GM21529 (cell line): Measurements from ENCODE around the gene DMAP1.

Source experiments
- ATAC-seq: cut with Tn5 transposase; IDR thresholded peaks from one replicate; pipeline ENCODE4 v1.9.1; 2021; ENCODE audit not compliant: unreplicated experiment

Gene DMAP1

DNA sequence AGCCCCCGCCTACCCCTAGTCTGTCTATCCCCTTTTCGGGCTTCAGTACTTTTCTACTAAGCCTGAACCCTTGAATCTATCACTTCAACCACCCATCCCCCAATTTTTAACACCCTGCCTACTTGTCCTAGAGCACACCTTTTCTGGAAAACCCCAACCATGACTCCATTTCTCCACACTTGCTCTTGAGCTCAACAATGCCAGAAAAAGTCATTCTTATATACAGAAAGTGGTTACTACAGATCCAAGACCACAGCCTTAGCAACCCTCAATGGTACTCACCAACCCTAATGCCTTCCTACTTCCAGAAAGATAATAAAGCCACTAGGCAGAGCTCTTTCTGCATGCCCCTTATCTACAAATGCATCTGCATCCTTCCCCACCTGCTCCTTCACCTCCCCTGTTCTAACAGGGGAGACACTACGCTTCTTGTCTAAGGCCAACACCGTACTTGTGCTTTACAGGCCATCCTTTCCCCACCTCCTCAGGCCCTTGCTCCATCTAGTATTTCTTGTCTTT, 41.2 kb downstream of the DMAP1 start:
- no peak for ATAC-seq

- no peak for ATAC-seq
Observed at GRCh38 chr1:44256762-44257554, 43.7 kb downstream of the DMAP1 start.

- no peak for ATAC-seq
Observed at GRCh38 chr1:44259090-44259489, 45.8 kb downstream of the DMAP1 start.

DNA sequence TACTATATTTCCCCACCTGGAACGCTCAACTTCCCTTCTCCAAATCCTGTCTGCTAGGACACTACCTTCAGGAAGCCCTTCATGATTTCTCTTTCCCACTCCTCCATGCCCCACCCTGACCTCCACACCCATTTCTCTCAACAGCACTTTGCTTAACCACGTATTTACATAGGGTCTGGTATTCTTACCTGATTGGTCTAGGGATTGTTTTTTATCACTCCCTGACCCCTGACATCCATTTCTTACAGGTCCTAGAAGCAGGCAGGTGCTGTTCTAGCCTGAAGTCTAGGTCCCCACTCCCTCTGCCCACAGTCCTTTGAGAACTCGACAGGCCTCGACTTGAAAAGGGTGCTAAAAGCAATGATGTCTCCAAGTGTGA, 47.5 kb downstream of the DMAP1 start:
- ATAC-seq = no peak

- no peak for ATAC-seq
Observed at GRCh38 chr1:44261171-44261817, 48.0 kb downstream of the DMAP1 start.

GRCh38 chr1:44261962-44262361, 48.7 kb downstream of the DMAP1 start:
- ATAC-seq = no peak

DNA sequence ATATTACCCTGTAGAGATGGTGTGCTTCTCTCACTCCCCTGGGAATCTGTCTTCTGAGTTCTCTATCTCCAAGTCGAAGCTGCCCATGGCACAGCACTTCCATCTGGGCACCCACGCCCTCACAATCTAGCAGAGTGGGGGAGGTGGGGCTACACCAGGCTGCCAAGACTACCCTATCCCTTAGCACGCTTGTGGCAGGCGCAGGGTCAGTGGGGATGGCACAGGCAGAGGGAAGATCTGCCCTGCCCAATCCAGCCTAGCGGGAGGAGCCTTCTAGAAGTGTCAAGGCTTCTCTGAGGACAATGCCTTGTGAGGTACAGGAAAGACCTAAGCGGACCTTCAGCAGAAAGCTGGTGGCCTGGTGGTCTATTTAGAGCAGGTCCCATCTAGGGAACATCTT, 49.1 kb downstream of the DMAP1 start:
- ATAC-seq = no peak

GRCh38 chr1:44262816-44263567, 49.7 kb downstream of the DMAP1 start:
- ATAC-seq = no peak

DNA sequence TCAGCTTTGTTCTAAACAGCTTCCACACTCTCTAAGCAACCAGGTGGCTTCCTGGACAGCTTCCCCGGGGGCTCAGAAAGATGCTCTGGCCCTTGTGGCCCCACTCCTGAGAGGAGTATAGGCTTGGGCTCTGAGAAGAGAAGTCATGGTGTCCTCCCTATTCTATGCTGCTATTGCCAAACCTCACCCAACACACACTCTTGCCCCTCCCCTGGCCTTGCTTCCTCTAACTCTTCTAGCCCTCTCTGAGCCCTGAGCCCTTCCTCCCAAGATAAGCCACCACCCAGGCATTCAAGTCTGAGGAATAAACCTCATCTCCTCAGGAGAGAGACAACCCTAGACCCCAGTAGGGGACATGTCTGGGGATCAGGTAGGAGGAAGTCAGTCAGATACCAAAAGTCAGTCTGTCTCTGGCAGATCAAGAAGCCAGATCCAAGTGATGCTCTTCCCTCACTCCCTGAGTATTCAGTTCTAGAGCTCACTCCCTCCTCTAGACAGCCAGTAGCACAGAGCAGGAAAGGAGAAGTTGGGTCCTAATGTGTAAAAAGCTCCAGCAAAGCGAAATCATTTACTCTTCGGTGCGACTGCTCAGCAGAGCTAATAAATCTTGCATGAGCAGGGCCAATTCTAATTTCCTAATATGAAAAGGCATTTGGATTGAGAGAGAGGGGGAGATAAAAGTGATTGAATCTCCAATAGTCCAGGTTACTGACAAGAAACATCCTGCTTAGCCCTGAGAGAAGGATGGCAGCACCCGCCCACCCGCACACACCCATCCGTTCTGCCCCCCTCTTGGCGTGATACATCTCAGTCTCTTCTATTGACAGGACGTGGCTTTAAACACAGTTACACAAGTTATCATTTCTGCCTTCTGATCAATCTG, 50.5 kb downstream of the DMAP1 start:
- no peak for ATAC-seq

GRCh38 chr1:44264451-44264771, 51.1 kb downstream of the DMAP1 start:
- ATAC-seq = no peak

DNA sequence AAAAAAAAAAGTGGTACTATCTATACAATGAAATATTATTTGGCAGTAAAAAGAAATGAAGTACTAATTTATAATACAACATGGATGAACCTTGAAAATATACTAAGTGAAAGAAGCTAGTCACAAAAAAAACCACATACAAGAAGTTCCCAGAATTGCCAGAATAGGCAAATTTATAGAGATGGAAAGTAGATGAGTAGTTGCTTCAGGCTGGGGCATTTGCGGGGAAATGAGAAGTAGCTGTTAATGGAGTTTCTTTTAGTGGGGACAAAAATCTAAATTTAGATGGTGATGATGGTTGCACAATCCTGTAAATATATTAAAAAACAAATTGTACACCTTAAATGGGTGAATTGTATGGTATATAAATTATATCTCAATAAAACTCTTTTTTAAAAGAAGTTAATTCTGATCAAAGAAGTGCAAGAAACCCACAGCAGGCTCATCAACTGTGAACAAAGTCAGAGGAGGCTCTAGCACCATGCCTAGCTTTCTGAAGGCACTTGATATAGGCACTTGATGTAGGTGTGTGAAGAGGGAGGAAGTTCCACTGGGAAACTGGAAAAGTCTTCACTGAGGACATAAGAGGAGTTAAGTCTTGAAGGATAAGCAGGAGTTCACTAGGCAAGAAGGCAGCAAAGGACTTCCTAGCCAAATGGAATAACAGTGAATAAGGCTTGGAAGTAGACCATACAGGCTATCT, 52.5 kb downstream of the DMAP1 start:
- ATAC-seq = no peak

- ATAC-seq = no peak
Observed at GRCh38 chr1:44266400-44267344, 53.4 kb downstream of the DMAP1 start.

GRCh38 chr1:44267438-44267837, 54.2 kb downstream of the DMAP1 start:
- ATAC-seq = no peak

DNA sequence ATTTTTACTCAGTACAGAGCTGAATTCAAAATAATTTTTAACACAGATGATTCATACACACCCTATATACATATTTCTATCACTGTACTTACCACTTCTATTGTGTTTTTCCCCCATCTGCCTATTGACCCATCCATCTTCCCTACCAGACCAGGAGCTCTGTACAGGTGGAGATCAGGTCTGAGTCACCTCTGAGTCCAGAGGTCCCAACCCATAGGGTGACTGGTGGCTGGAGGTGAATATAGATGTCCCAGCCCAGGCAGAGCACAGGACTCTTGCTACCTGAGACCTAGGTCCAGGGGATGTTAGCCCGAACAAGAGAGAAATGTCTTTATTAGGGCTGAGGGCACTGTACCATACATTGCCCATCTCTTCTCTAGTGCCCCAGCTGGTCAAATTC, 54.8 kb downstream of the DMAP1 start:
- no peak for ATAC-seq
